H9 (cell line): Measurements from ENCODE around the gene SDF2L1. TPM values are rescaled to one million over a fixed set of nuclear protein-coding genes. Genes with fewer than 3 reads are reported as not detected.

Source experiments
- DNase-seq: peaks from one replicate; pipeline ENCODE4 v3.0.0-alpha.2; 2017
- H2AFZ ChIP-seq: one replicate; pipeline ENCODE4 v1.6.1; 2013; ENCODE audit warnings: mild to moderate bottlenecking, low read length, control low read depth, moderate library complexity
- H2AK5ac ChIP-seq: 2 replicates; pipeline ENCODE4 v1.6.1; 2013; ENCODE audit warnings: low read length, control low read depth, mixed read lengths; ENCODE audit not compliant: insufficient read length
- H2BK120ac ChIP-seq: one replicate; pipeline ENCODE4 v1.6.1; 2013; ENCODE audit warnings: low read depth, mild to moderate bottlenecking, low read length, control low read depth, inconsistent platforms; ENCODE audit not compliant: poor library complexity, severe bottlenecking
- H2BK12ac ChIP-seq: 2 replicates; pipeline ENCODE4 v1.6.1; 2013; ENCODE audit warnings: low read length, control low read depth, mixed read lengths, low read depth; ENCODE audit not compliant: insufficient read length
- H2BK15ac ChIP-seq: 2 replicates; pipeline ENCODE4 v1.6.1; 2013; ENCODE audit warnings: low read depth, low read length, control low read depth
- H2BK20ac ChIP-seq: one replicate; pipeline ENCODE4 v1.6.1; 2013; ENCODE audit warnings: low read depth, mild to moderate bottlenecking, low read length, control low read depth, inconsistent platforms; ENCODE audit not compliant: poor library complexity, severe bottlenecking
- H2BK5ac ChIP-seq: 2 replicates; pipeline ENCODE4 v1.6.1; 2013; ENCODE audit warnings: low read length, control low read depth, mixed read lengths; ENCODE audit not compliant: insufficient read length
- H3K14ac ChIP-seq: 2 replicates; pipeline ENCODE4 v1.6.1; 2013; ENCODE audit warnings: low read length, control low read depth; ENCODE audit not compliant: insufficient read depth
- H3K18ac ChIP-seq: 2 replicates; pipeline ENCODE4 v1.6.1; 2013; ENCODE audit warnings: low read depth, mild to moderate bottlenecking, mixed read lengths, low read length, control low read depth; ENCODE audit not compliant: insufficient read length
- H3K23ac ChIP-seq: 2 replicates; pipeline ENCODE4 v1.6.1; 2013; ENCODE audit warnings: low read length, control low read depth, mixed read lengths, low read depth; ENCODE audit not compliant: insufficient read length
- H3K23me2 ChIP-seq: 2 replicates; pipeline ENCODE4 v1.6.1; 2013; ENCODE audit warnings: low read depth, mild to moderate bottlenecking, mixed read lengths, low read length, control low read depth; ENCODE audit not compliant: insufficient read length, poor library complexity, severe bottlenecking
- H3K27ac ChIP-seq: 2 replicates; pipeline ENCODE4 v1.5.1; 2013; ENCODE audit warnings: low read length, control low read depth, mixed read lengths, low read depth; ENCODE audit not compliant: insufficient read length
- H3K27me3 ChIP-seq: 2 replicates; pipeline ENCODE4 v1.6.1; 2013; ENCODE audit warnings: low read length, control low read depth, inconsistent platforms; ENCODE audit not compliant: insufficient read depth
- H3K4ac ChIP-seq: 2 replicates; pipeline ENCODE4 v1.6.1; 2013; ENCODE audit warnings: low read depth, mild to moderate bottlenecking, control low read depth, inconsistent platforms, low read length, moderate library complexity
- H3K4me1 ChIP-seq: 2 replicates; pipeline ENCODE4 v1.6.1; 2013; ENCODE audit warnings: low read length, control low read depth, inconsistent platforms; ENCODE audit not compliant: insufficient read depth
- H3K4me2 ChIP-seq: 2 replicates; pipeline ENCODE4 v1.6.1; 2013; ENCODE audit warnings: low read length, control low read depth, mixed read lengths; ENCODE audit not compliant: insufficient read length, insufficient read depth
- H3K56ac ChIP-seq: 2 replicates; pipeline ENCODE4 v1.6.1; 2013; ENCODE audit warnings: low read depth, mild to moderate bottlenecking, mixed read lengths, low read length, control low read depth; ENCODE audit not compliant: insufficient read length
- H3K79me1 ChIP-seq: 2 replicates; pipeline ENCODE4 v1.6.1; 2013; ENCODE audit warnings: low read depth, mild to moderate bottlenecking, moderate library complexity, low read length, control low read depth, inconsistent platforms; ENCODE audit not compliant: insufficient read depth, poor library complexity, severe bottlenecking
- H3K79me2 ChIP-seq: 2 replicates; pipeline ENCODE4 v1.6.1; 2013; ENCODE audit warnings: low read length, control low read depth, inconsistent platforms; ENCODE audit not compliant: insufficient read depth
- H3K9ac ChIP-seq: 2 replicates; pipeline ENCODE4 v1.6.1; 2013; ENCODE audit warnings: low read length, control low read depth, mixed read lengths; ENCODE audit not compliant: insufficient read length; ENCODE audit errors: extremely low read depth
- H3K9me3 ChIP-seq: one replicate; pipeline ENCODE4 v1.6.1; 2013; ENCODE audit warnings: low read depth, low read length, inconsistent platforms; ENCODE audit not compliant: control insufficient read depth
- H3T11ph ChIP-seq: one replicate; pipeline ENCODE4 v1.6.1; 2013; ENCODE audit warnings: mild to moderate bottlenecking, low read length, control low read depth, inconsistent platforms
- H4K20me1 ChIP-seq: one replicate; pipeline ENCODE4 v1.6.1; 2013; ENCODE audit not compliant: control insufficient read depth, insufficient read length, insufficient read depth
- H4K5ac ChIP-seq: 2 replicates; pipeline ENCODE4 v1.6.1; 2013; ENCODE audit warnings: low read depth, mild to moderate bottlenecking, mixed read lengths, low read length, control low read depth; ENCODE audit not compliant: insufficient read length
- H4K8ac ChIP-seq: replicated peaks from 2 replicates; pipeline ENCODE4 v1.6.1; 2013; ENCODE audit warnings: low read length, control low read depth, mixed read lengths, low read depth; ENCODE audit not compliant: insufficient read length
- H4K91ac ChIP-seq: 2 replicates; pipeline ENCODE4 v1.6.1; 2013; ENCODE audit warnings: low read depth, mild to moderate bottlenecking, moderate library complexity, mixed read lengths, low read length, control low read depth; ENCODE audit not compliant: insufficient read length
- H3K27ac Mint-ChIP-seq, 3 experiments: 2 replicates in 2 of 3; 3 replicates in 1 of 3; pipeline ENCODE4 v1.8.0; 2020 to 2021; ENCODE audit warnings: mixed read lengths in 3 of 3, mild to moderate bottlenecking in 1 of 3, moderate library complexity in 1 of 3
- H3K27me3 Mint-ChIP-seq: 2 replicates; pipeline ENCODE4 v1.8.0; 2021; ENCODE audit warnings: low read depth, mild to moderate bottlenecking, moderate library complexity, mixed read lengths
- H3K36me3 Mint-ChIP-seq, 3 experiments: 2 replicates in 2 of 3; 3 replicates in 1 of 3; pipeline ENCODE4 v1.8.0; 2020 to 2021; ENCODE audit warnings: low read depth in 3 of 3, mixed read lengths in 3 of 3; ENCODE audit not compliant: insufficient read depth in 1 of 3
- H3K4me1 Mint-ChIP-seq, 2 experiments: 2 replicates each; pipeline ENCODE4 v1.8.0; 2020; ENCODE audit warnings: mixed read lengths in 2 of 2
- H3K4me3 Mint-ChIP-seq, 2 experiments: 2 replicates in 1 of 2; 3 replicates in 1 of 2; pipeline ENCODE4 v1.8.0; 2020 to 2021; ENCODE audit warnings: mild to moderate bottlenecking in 2 of 2, mixed read lengths in 2 of 2, moderate library complexity in 1 of 2
- H3K9me3 Mint-ChIP-seq, 2 experiments: 2 replicates in 1 of 2; 3 replicates in 1 of 2; pipeline ENCODE4 v1.8.0; 2020; ENCODE audit warnings: mild to moderate bottlenecking in 2 of 2, mixed read lengths in 2 of 2, moderate library complexity in 1 of 2
- CTCF ChIP-seq: fragments of 200-600 bp; sonication (generic); conservative IDR thresholded peaks from 3 replicates; pipeline ENCODE4 v1.8.0; 2021; ENCODE audit warnings: antibody characterized with exemption, mild to moderate bottlenecking
- WGBS: extraction: QIAGEN DNeasy Blood & Tissue Kit; methylation state at CpG from one replicate; pipeline ENCODE4 v1.1.7; 2013; ENCODE audit warnings: missing lambda C conversion rate, low lambda C conversion rate, mixed read lengths; ENCODE audit not compliant: insufficient read length; ENCODE audit errors: extremely low coverage; 5-methylcytosine and 5-hydroxymethylcytosine counted together
- total RNA-seq: library from RNA; stranded (reverse); gene quantifications from 2 replicates; pipeline ENCODE4 v1.2.1, GENCODE V29; 2021

The SDF2L1 gene
- total RNA-seq, 1 experiment from 2014 or later: 36.0 TPM

GRCh38 chr22:21641417-21641788 lies 699 bp upstream of the SDF2L1 start:
- H3K9me3 ChIP-seq: no peaks in the 10 kb centered on the region
- no peak overlapping the region for H3K14ac ChIP-seq
- H2AFZ ChIP-seq: no peak overlapping the region
- H4K8ac ChIP-seq: no peak overlapping the region
- Mint-ChIP-seq H3K9me3 (no peaks in the 10 kb centered on the region), H3K27ac (peak overlapping the region in 1 of 3 experiments; percentile 50; a peak in 1 of 7 replicates), H3K27me3 (peaks cover 18% of the 10 kb centered on the region), H3K4me3 (peak overlapping the region; percentile 78 to 89), H3K4me1 (peaks cover 14 to 15% of the 10 kb centered on the region in 2 experiments), H3K36me3 (peaks cover 10 to 20% (median 15%) of the 10 kb centered on the region in 3 experiments; a peak in 6 of 7 replicates)
- peak overlapping the region; percentile 51 for H3K9ac ChIP-seq
- H3K23ac ChIP-seq: no peak overlapping the region
- H2BK5ac ChIP-seq: no peak overlapping the region
- no peak overlapping the region for H4K91ac ChIP-seq
- H2BK15ac ChIP-seq: no peak overlapping the region
- no peak overlapping the region for H2BK12ac ChIP-seq
- no peak overlapping the region for H4K5ac ChIP-seq
- no peak overlapping the region for H3T11ph ChIP-seq
- no peaks in the 10 kb centered on the region for H3K79me2 ChIP-seq
- peak; percentile 60 for DNase-seq
- peak; percentile 52; the same call in 2 of the 3 replicates for TF ChIP-seq CTCF
- peaks cover 7% of the 10 kb centered on the region for H3K23me2 ChIP-seq
- peak overlapping the region; percentile 57 for H3K4me2 ChIP-seq
- no peak overlapping the region for H2BK120ac ChIP-seq
- H2BK20ac ChIP-seq: no peak overlapping the region
- WGBS: no CpG with 5 or more reads among the region's 9 CpGs
- H3K27me3 ChIP-seq: no peaks in the 10 kb centered on the region; the same call in 1 of the 2 replicates
- H3K4me1 ChIP-seq: peaks cover 2% of the 10 kb centered on the region; the same call in 1 of the 2 replicates
- no peaks in the 10 kb centered on the region for H4K20me1 ChIP-seq
- no peak overlapping the region for H2AK5ac ChIP-seq
- no peak overlapping the region for H3K27ac ChIP-seq
- H3K79me1 ChIP-seq: no peaks in the 10 kb centered on the region
- H3K4ac ChIP-seq: no peak overlapping the region
- no peak overlapping the region for H3K56ac ChIP-seq
- H3K18ac ChIP-seq: no peak overlapping the region
